PC-3 (cell line): ENCODE data around the gene MAGI2. TPM values are rescaled to one million over a fixed set of nuclear protein-coding genes. Genes with fewer than 3 reads are reported as not detected.

ENCODE experiments used
- ATAC-seq: fragments of 200-7000 bp; cut with Tn5 transposase; 2 replicates; pipeline ENCODE4 v1.9.1; 2020; ENCODE audit warnings: mild to moderate bottlenecking, moderate library complexity
- BruUV-seq: library from RNA; stranded (reverse); fragments of 400-500 nt; replicated peaks from 2 replicates; lab custom pipeline; 2021; lab: Mats Ljungman, UMichigan
- CTCF ChIA-PET: fragments of 300-600 bp; sonication (Branson Sonifier 250); formaldehyde crosslinking; loops from one replicate; lab custom pipeline; 2022; ENCODE audit warnings: antibody characterized with exemption; lab: Charles Lee
- POLR2A ChIA-PET: fragments of 300-600 bp; sonication (Branson Sonifier 250); formaldehyde crosslinking; loops from one replicate; lab custom pipeline; 2022; ENCODE audit warnings: antibody characterized with exemption; ENCODE audit not compliant: unreplicated experiment; lab: Charles Lee
- DNase-seq: peaks from one replicate; pipeline ENCODE4 v3.0.0-alpha.2; 2015
- H2AFZ ChIP-seq: fragments of 300-600 bp; sonication (generic); 2 replicates; pipeline ENCODE4 v1.6.0; 2016; ENCODE audit warnings: antibody characterized with exemption, low read length
- H3F3A ChIP-seq: fragments of 300-600 bp; sonication (generic); one replicate; pipeline ENCODE4 v1.6.0; 2017; ENCODE audit warnings: antibody characterized with exemption, low read length, control low read depth, mild to moderate bottlenecking; ENCODE audit not compliant: unreplicated experiment
- H3K27ac ChIP-seq: fragments of 300-600 bp; sonication (generic); 2 replicates; pipeline ENCODE4 v1.5.1; 2016; ENCODE audit warnings: mild to moderate bottlenecking, low read length
- H3K27me3 ChIP-seq: fragments of 300-600 bp; sonication (generic); 2 replicates; pipeline ENCODE4 v1.6.1; 2016; ENCODE audit warnings: low read length, mixed read lengths
- H3K36me3 ChIP-seq: fragments of 300-600 bp; sonication (generic); 2 replicates; pipeline ENCODE4 v1.6.1; 2016; ENCODE audit warnings: low read depth, mixed run types, low read length, mixed read lengths
- H3K4me1 ChIP-seq: fragments of 300-600 bp; sonication (generic); 2 replicates; pipeline ENCODE4 v1.5.1; 2016; ENCODE audit warnings: low read length; ENCODE audit not compliant: insufficient read depth
- H3K4me2 ChIP-seq: fragments of 300-600 bp; sonication (generic); 2 replicates; pipeline ENCODE4 v1.6.0; 2016; ENCODE audit warnings: low read length
- H3K4me3 ChIP-seq: fragments of 300-600 bp; sonication (generic); 2 replicates; pipeline ENCODE4 v1.5.1; 2016; ENCODE audit warnings: mild to moderate bottlenecking, low read length, mixed read lengths
- H3K79me2 ChIP-seq: fragments of 300-600 bp; sonication (generic); 2 replicates; pipeline ENCODE4 v1.6.1; 2017; ENCODE audit warnings: low read length, mixed read lengths
- H3K9ac ChIP-seq: fragments of 300-600 bp; sonication (generic); 2 replicates; pipeline ENCODE4 v1.6.0; 2016; ENCODE audit warnings: mild to moderate bottlenecking, low read length
- H3K9me2 ChIP-seq: fragments of 300-600 bp; sonication (generic); replicated peaks from 2 replicates; pipeline ENCODE4 v1.6.1; 2016; ENCODE audit warnings: mixed run types, low read length, mixed read lengths
- H3K9me3 ChIP-seq: fragments of 300-600 bp; sonication (generic); 2 replicates; pipeline ENCODE4 v1.6.1; 2016; ENCODE audit warnings: low read length, mixed read lengths
- H4K20me1 ChIP-seq: fragments of 300-600 bp; sonication (generic); 2 replicates; pipeline ENCODE4 v1.6.1; 2016; ENCODE audit warnings: low read length, mixed read lengths
- EZH2 ChIP-seq: fragments of 300-600 bp; sonication (generic); IDR thresholded peaks from one replicate; pipeline ENCODE4 v1.6.1; 2017; ENCODE audit warnings: antibody characterized with exemption, mild to moderate bottlenecking, low read length; ENCODE audit not compliant: unreplicated experiment
- EZH2phosphoT487 ChIP-seq: fragments of 300-600 bp; sonication (generic); IDR thresholded peaks from 2 replicates; pipeline ENCODE4 v1.6.1; 2018; ENCODE audit warnings: mild to moderate bottlenecking, antibody characterized with exemption, low read length, borderline replicate concordance
- intact Hi-C: fragments of 100-400 bp; cut with micrococcal nuclease; formaldehyde crosslinking; loops from 2 replicates; pipeline ENCODE4 v1.9.0; 2023
- total RNA-seq: library from RNA; depleted of rRNA; stranded (reverse); fragments of >200 nt; gene quantifications from 2 replicates; pipeline ENCODE4 v1.2.3, GENCODE V29; 2014
- TF ChIP-seq, protein P1 (sequence below): fragments of 300-600 bp; sonication (generic); conservative IDR thresholded peaks from 2 replicates; pipeline ENCODE4 v1.5.1; 2017; ENCODE audit warnings: antibody characterized with exemption, low read depth, mild to moderate bottlenecking, low read length

Gene MAGI2
- total RNA-seq, 1 experiment from 2014 or later, result not detected

DNA sequence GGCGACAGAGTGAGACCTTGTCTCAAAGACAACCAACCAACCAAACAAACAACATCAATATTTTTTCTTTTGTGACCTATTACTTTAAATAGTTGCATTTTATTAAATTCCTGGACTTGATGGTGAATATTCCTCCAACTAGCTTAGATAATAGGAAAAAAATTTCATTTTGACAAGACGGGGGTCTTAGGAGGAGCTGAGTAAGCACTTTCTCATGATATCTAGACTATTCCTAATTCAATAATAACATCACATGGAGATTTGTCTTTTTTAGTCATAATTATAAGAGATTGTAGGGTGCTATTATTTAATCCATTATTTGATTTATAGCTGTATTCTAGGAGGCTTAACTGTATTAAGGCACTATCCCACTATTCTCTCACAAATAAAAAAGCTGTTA is 952.4 kb downstream of the MAGI2 start:
- H2AFZ ChIP-seq, result no peak overlapping the region
- ChIA-PET CTCF (no interaction called here), POLR2A (no interaction called here)
- DNase-seq (no peak), ATAC-seq (no peak)
- H4K20me1 ChIP-seq, result no peaks in the 10 kb centered on the region
- H3K79me2 ChIP-seq, result no peaks in the 10 kb centered on the region
- no peaks in the 10 kb centered on the region for H3K9me2 ChIP-seq
- H3K9ac ChIP-seq, result no peak overlapping the region
- BruUV-seq, result no TSS peak
- no peaks in the 10 kb centered on the region for H3K36me3 ChIP-seq
- no peaks in the 10 kb centered on the region for H3F3A ChIP-seq
- H3K9me3 ChIP-seq, result no peaks in the 10 kb centered on the region
- TF ChIP-seq EZH2, result no peak
- TF ChIP-seq EZH2phosphoT487, result no peak
- TF ChIP-seq, protein P1, sequence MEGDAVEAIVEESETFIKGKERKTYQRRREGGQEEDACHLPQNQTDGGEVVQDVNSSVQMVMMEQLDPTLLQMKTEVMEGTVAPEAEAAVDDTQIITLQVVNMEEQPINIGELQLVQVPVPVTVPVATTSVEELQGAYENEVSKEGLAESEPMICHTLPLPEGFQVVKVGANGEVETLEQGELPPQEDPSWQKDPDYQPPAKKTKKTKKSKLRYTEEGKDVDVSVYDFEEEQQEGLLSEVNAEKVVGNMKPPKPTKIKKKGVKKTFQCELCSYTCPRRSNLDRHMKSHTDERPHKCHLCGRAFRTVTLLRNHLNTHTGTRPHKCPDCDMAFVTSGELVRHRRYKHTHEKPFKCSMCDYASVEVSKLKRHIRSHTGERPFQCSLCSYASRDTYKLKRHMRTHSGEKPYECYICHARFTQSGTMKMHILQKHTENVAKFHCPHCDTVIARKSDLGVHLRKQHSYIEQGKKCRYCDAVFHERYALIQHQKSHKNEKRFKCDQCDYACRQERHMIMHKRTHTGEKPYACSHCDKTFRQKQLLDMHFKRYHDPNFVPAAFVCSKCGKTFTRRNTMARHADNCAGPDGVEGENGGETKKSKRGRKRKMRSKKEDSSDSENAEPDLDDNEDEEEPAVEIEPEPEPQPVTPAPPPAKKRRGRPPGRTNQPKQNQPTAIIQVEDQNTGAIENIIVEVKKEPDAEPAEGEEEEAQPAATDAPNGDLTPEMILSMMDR, result no peak
- intact Hi-C loops, result no loop called here
- no peak overlapping the region for H3K4me3 ChIP-seq
- H3K4me1 ChIP-seq, result no peaks in the 10 kb centered on the region
- H3K27me3 ChIP-seq, result peaks cover 44% of the 10 kb centered on the region
- H3K4me2 ChIP-seq, result no peak overlapping the region
- H3K27ac ChIP-seq, result no peak overlapping the region

DNA sequence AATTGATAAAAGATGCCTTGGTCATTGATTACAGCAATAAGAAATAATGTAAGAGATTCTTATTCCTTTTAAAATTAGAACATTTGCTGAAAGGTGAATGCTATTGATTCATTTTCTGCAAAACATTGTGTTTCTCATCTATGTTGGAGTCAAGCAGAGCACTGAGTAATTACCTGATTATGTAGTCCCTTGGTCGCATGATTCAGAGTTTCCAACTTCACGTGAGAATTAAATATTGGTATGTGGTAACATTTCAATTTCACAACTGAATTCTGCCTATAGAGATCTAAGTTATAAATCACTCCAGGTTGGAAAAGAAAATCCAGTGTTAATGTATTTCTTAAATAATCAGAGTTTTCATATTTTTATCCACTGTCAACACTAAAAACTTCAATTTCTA is 953.5 kb downstream of the MAGI2 start:
- Histone ChIP-seq H3K9me2 (no peaks in the 10 kb centered on the region), H3K79me2 (no peaks in the 10 kb centered on the region), H3F3A (no peaks in the 10 kb centered on the region), H3K27me3 (peaks cover 54% of the 10 kb centered on the region), H4K20me1 (no peaks in the 10 kb centered on the region), H3K27ac (no peak overlapping the region), H3K4me3 (no peak overlapping the region), H2AFZ (no peak overlapping the region), H3K9ac (no peak overlapping the region), H3K4me2 (no peak overlapping the region), H3K4me1 (no peaks in the 10 kb centered on the region), H3K9me3 (no peaks in the 10 kb centered on the region), H3K36me3 (no peaks in the 10 kb centered on the region)
- intact Hi-C loops, result no loop called here
- no TSS peak for BruUV-seq
- ChIA-PET CTCF (no interaction called here), POLR2A (no interaction called here)
- TF ChIP-seq, protein P1, result no peak
- TF ChIP-seq EZH2phosphoT487 (no peak), EZH2 (no peak)
- no peak for DNase-seq
- no peak for ATAC-seq

DNA sequence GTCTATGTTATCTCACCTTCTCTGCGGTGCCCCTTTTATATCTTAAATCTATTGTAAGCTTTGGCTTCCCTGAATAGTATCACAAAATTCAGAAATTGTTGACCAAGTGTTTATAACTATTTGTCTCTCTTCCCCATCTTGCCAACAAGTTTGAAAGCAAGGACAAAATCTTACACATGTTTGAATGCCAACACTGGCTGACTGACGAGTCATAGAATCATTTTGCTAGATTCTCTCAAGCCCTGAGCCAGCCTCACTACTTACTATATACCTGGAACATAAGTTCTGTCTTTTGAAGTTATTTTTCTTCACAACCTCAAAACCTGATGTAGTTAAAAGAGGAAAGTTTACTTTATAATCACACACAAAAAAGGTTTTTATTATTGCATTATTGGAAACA is 954.2 kb downstream of the MAGI2 start:
- POLR2A ChIA-PET, result no interaction called here
- TF ChIP-seq EZH2phosphoT487 (no peak), EZH2 (no peak)
- TF ChIP-seq, protein P1, result no peak
- H3K27ac ChIP-seq, result no peak overlapping the region
- H2AFZ ChIP-seq, result no peak overlapping the region
- ATAC-seq (no peak), DNase-seq (no peak)
- intact Hi-C loops, result no loop called here
- no peak overlapping the region for H3K4me3 ChIP-seq
- no peak overlapping the region for H3K9ac ChIP-seq
- CTCF ChIA-PET, result no interaction called here
- no peaks in the 10 kb centered on the region for H3K36me3 ChIP-seq
- BruUV-seq, result no TSS peak
- no peaks in the 10 kb centered on the region for H3K9me3 ChIP-seq
- H3K9me2 ChIP-seq, result no peaks in the 10 kb centered on the region
- no peaks in the 10 kb centered on the region for H3K4me1 ChIP-seq
- no peak overlapping the region for H3K4me2 ChIP-seq
- no peaks in the 10 kb centered on the region for H4K20me1 ChIP-seq
- no peaks in the 10 kb centered on the region for H3K79me2 ChIP-seq
- H3K27me3 ChIP-seq, result peaks cover 61% of the 10 kb centered on the region
- no peaks in the 10 kb centered on the region for H3F3A ChIP-seq
